ENCODE measurements around the gene CCDC167.

CCDC167 gene

GRCh38 chr6:37511201-37511600 is 11.5 kb upstream of the CCDC167 start:
- DNase-seq (ENCODE audit: low spot score) = no peak

GRCh38 chr6:37507690-37508421 is 8.2 kb upstream of the CCDC167 start:
- DNase-seq (ENCODE audit: low spot score) = no peak

GRCh38 chr6:37507077-37507476 is 7.4 kb upstream of the CCDC167 start:
- no peak for DNase-seq (ENCODE audit: low spot score)

GRCh38 chr6:37506479-37506878 is 6.8 kb upstream of the CCDC167 start:
- no peak for DNase-seq (ENCODE audit: low spot score)

GRCh38 chr6:37504024-37504423 is 4.3 kb upstream of the CCDC167 start:
- DNase-seq (ENCODE audit: low spot score) = no peak

- no peak for DNase-seq (ENCODE audit: low spot score)
Measured at GRCh38 chr6:37503309-37503965, 3.7 kb upstream of the CCDC167 start.

GRCh38 chr6:37502703-37503291 is 3.1 kb upstream of the CCDC167 start:
- DNase-seq (ENCODE audit: low spot score) = peak; percentile 37

- DNase-seq (ENCODE audit: low spot score) = no peak
Measured at GRCh38 chr6:37501632-37502491, 2.2 kb upstream of the CCDC167 start.

- DNase-seq (ENCODE audit: low spot score) = peak; percentile 30
Measured at GRCh38 chr6:37500904-37501303, 1.2 kb upstream of the CCDC167 start.

- DNase-seq (ENCODE audit: low spot score) = no peak
Measured at GRCh38 chr6:37500294-37500608, 558 bp upstream of the CCDC167 start.

GRCh38 chr6:37496951-37497885 is 2.5 kb downstream of the CCDC167 start:
- peak; percentile 29 for DNase-seq (ENCODE audit: low spot score)

- DNase-seq (ENCODE audit: low spot score) = no peak
Measured at GRCh38 chr6:37495244-37495934, 4.3 kb downstream of the CCDC167 start.

GRCh38 chr6:37493661-37493995 is 6.1 kb downstream of the CCDC167 start:
- DNase-seq (ENCODE audit: low spot score) = no peak

- DNase-seq (ENCODE audit: low spot score) = no peak
Measured at GRCh38 chr6:37492991-37493660, 6.6 kb downstream of the CCDC167 start.

GRCh38 chr6:37492236-37492972 is 7.3 kb downstream of the CCDC167 start:
- no peak for DNase-seq (ENCODE audit: low spot score)

- DNase-seq (ENCODE audit: low spot score) = no peak
Measured at GRCh38 chr6:37491830-37492208, 7.9 kb downstream of the CCDC167 start.

GRCh38 chr6:37491171-37491829 is 8.4 kb downstream of the CCDC167 start:
- DNase-seq (ENCODE audit: low spot score) = no peak

GRCh38 chr6:37490536-37491170 is 9.0 kb downstream of the CCDC167 start:
- no peak for DNase-seq (ENCODE audit: low spot score)
